Adrenal gland (tissue), 5 donors: Measurements from ENCODE around the gene CEBPE.

ENCODE experiments used
- POLR2A ChIP-seq, 2 donors: fragments of 450-650 bp; IDR thresholded peaks; one replicate each; pipeline ENCODE4 v1.6.1; 2017; ENCODE audit warnings: antibody characterized with exemption in 2 of 2, mild to moderate bottlenecking in 2 of 2, moderate library complexity in 1 of 2
- TF ChIP-seq, protein P1 (sequence below), 6 experiments: fragments of 450-650 bp in 4 of 6; fragments of 200-600 bp in 2 of 6; sonication (generic) in 1 of 6; IDR thresholded peaks; 1 replicate in 5 of 6; 2 replicates in 1 of 6; pipeline versions ENCODE4 v1.5.1 to v1.8.0; 2016 to 2021; ENCODE audit warnings: antibody characterized with exemption in 6 of 6, mild to moderate bottlenecking in 2 of 6, moderate library complexity in 1 of 6
- donor health status: DM: no; HTN: no; CAD: no.

DNA sequence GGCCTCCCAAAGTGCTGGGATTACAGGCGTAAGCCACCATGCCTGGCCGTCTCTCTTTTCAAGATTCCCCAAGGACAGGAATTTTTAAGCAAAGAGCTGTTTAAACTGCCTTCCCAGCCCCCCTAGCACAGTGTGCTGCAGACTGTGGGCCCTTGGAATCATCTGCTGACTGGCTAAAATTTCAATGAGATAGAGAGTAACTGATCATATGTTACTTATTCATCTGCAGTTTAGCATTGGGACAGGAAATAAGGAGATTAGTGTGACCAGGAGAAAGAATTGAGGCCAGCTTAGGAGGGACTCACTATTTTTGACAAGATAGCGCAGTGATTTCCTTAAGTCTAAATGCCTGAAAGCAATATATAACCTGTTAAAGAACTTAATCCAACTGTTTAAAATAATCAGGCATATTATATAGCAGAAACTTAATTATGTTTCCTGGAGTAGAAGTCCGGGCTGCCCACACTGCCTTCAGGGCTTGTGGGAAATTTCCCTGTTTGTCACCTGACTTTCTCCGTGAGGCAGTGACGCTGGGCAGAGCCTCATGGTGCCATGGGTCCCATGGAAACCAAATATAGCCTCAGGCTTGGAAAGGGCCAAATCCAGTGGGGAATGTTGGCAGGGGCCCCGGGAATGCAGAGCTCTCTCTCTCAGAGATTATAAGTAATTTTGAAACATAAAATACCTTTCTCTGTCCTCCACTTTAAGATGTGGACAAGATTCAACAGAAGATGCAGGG, 22.8 kb upstream of the CEBPE start:
- TF ChIP-seq, protein P1, sequence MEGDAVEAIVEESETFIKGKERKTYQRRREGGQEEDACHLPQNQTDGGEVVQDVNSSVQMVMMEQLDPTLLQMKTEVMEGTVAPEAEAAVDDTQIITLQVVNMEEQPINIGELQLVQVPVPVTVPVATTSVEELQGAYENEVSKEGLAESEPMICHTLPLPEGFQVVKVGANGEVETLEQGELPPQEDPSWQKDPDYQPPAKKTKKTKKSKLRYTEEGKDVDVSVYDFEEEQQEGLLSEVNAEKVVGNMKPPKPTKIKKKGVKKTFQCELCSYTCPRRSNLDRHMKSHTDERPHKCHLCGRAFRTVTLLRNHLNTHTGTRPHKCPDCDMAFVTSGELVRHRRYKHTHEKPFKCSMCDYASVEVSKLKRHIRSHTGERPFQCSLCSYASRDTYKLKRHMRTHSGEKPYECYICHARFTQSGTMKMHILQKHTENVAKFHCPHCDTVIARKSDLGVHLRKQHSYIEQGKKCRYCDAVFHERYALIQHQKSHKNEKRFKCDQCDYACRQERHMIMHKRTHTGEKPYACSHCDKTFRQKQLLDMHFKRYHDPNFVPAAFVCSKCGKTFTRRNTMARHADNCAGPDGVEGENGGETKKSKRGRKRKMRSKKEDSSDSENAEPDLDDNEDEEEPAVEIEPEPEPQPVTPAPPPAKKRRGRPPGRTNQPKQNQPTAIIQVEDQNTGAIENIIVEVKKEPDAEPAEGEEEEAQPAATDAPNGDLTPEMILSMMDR (IDR thresholded peaks at IDR 0.05), result no peak
- no peak for TF ChIP-seq POLR2A (IDR thresholded peaks at IDR 0.05)
